ENCODE data around the gene CEMIP. TPM values are rescaled to one million over a fixed set of nuclear protein-coding genes. Genes with fewer than 3 reads are reported as not detected.
A peak's percentile ranks its signal among the peaks of the same experiment; 100 is the strongest.
"Not testable (repeated sequence)": the region's sequence is repeated elsewhere in the genome, so short reads cannot be mapped to it uniquely, and the experiment has no call there.

The CEMIP gene
- total RNA-seq, 1 experiment from 2014 or later, result 0.03 TPM

- no peak for DNase-seq (ENCODE audit: low read depth in 1 of 2, low spot score in 2 of 2)
- H3K4me3 ChIP-seq, result no peak overlapping the region
- H3K4me1 ChIP-seq (replicated peaks), result peaks cover 13% of the 10 kb centered on the region
- no peak overlapping the region for H3K27ac ChIP-seq
- H3K36me3 ChIP-seq, result peaks cover 6% of the 10 kb centered on the region
- H3K27me3 ChIP-seq (replicated peaks), result no peaks in the 10 kb centered on the region
- H3K9me3 ChIP-seq (replicated peaks), result no peaks in the 10 kb centered on the region
Measured at GRCh38 chr15:80950291-80951078, 171.3 kb downstream of the CEMIP start.

DNA sequence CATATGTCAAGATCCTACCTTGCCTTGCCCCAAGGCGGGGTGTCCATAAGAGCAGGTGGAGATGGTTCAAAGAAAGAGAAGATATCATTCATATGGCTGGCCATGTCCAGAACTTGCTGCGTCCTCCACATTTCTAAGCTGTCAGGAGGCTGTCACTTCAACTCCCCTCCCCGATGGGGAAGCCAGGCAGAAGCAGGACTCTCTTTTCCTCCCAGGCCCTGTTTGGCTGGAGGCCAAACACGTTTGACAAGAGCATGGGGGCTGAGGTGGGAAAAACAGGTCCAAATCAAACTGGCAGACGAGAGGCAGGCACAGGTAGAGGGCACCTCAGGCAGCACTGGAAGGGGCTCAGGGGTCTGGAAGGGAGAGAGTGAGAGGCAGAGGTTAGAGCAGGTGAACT is 172.8 kb downstream of the CEMIP start:
- H3K27me3 ChIP-seq (replicated peaks), result no peaks in the 10 kb centered on the region
- H3K4me1 ChIP-seq (replicated peaks), result peaks cover 24% of the 10 kb centered on the region
- no peak overlapping the region for H3K27ac ChIP-seq
- H3K4me3 ChIP-seq, result no peak overlapping the region
- peaks cover 6% of the 10 kb centered on the region; the same call in 1 of the 2 replicates for H3K36me3 ChIP-seq
- no peak for DNase-seq (ENCODE audit: low read depth in 1 of 2, low spot score in 2 of 2)
- H3K9me3 ChIP-seq (replicated peaks), result no peaks in the 10 kb centered on the region

DNA sequence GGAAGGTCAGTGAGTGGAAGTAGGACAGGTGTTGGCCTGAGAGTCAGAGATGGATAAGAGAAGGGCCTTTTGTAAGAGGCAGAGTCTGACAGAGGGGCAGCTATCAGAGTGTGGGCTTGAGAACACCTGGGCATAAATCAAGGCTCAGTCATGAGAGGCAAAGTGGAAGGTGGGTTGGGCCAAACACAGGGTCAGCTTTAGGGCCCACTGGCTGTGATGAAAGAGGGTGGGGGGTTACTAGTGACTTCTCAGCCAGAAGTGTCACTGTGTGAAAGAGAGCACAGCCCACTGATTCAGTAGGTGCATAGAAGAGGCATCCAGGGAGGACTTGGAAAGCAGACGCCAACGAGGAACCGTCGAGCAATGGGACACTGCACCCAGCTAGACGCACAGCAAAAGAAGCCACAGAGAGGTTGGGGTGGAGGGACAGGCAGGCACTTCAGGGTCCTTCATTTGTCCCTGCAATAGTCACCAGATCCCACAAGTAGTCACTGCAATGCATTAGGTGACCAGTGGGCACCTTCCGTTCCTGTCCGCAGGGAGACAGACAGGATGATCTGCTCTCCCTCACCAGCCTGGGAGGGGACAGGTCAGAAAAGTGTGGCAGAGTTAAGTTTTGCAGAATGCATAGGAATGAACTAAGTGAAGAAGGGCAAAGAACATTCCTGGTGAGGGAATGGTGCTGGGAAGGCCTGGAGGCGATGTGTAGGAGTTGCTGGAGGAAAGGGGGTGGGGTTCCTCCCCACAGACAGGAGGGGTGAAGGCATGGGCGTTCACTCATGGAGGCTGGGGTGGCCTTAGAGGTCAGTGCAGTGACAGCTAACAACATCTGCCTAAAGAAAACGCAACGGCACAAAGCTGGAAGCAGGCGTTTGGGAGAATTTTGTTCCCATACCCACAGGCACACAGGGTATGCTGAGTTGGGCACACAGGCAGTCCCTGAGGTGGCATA is 174.1 kb downstream of the CEMIP start:
- DNase-seq (ENCODE audit: low read depth in 1 of 2, low spot score in 2 of 2), result no peak
- Histone ChIP-seq H3K27ac (no peak overlapping the region), H3K4me3 (no peak overlapping the region)

GRCh38 chr15:80953953-80954778 is 175.0 kb downstream of the CEMIP start:
- peak in 1 of 2 experiments; percentile 46 for DNase-seq (ENCODE audit: low read depth in 1 of 2, low spot score in 2 of 2)
- Histone ChIP-seq H3K36me3 (peaks cover 4% of the 10 kb centered on the region; the same call in 1 of the 2 replicates), H3K27me3 (replicated peaks) (no peaks in the 10 kb centered on the region), H3K4me3 (no peak overlapping the region), H3K9me3 (replicated peaks) (no peaks in the 10 kb centered on the region), H3K4me1 (replicated peaks) (peaks cover 24% of the 10 kb centered on the region), H3K27ac (no peak overlapping the region)

More for the DNA sequence above, 174.1 kb downstream of the CEMIP start:
- no peaks in the 10 kb centered on the region for H3K9me3 ChIP-seq (replicated peaks)
- peaks cover 4% of the 10 kb centered on the region; the same call in 1 of the 2 replicates for H3K36me3 ChIP-seq
- no peaks in the 10 kb centered on the region for H3K27me3 ChIP-seq (replicated peaks)
- peaks cover 24% of the 10 kb centered on the region for H3K4me1 ChIP-seq (replicated peaks)

GRCh38 chr15:80955571-80956452 is 176.6 kb downstream of the CEMIP start:
- not testable (repeated sequence) for H3K27ac ChIP-seq; H3K27me3 ChIP-seq (replicated peaks)

GRCh38 chr15:80957556-80957955 is 178.4 kb downstream of the CEMIP start:
- Histone ChIP-seq H3K4me1 (replicated peaks) (peaks cover 24% of the 10 kb centered on the region), H3K4me3 (no peak overlapping the region), H3K27ac (no peak overlapping the region), H3K36me3 (no peaks in the 10 kb centered on the region), H3K27me3 (replicated peaks) (no peaks in the 10 kb centered on the region), H3K9me3 (replicated peaks) (no peaks in the 10 kb centered on the region)
- DNase-seq (ENCODE audit: low read depth in 1 of 2, low spot score in 2 of 2), result no peak

More at GRCh38 chr15:80955571-80956452, 176.6 kb downstream of the CEMIP start:
- not testable (repeated sequence) for H3K36me3 ChIP-seq; H3K4me3 ChIP-seq; H3K9me3 ChIP-seq (replicated peaks)
- DNase-seq (ENCODE audit: low read depth in 1 of 2, low spot score in 2 of 2), result peak; percentile 82 to 84
- H3K4me1 ChIP-seq (replicated peaks), result peaks cover 24% of the 10 kb centered on the region

GRCh38 chr15:80957976-80958375 is 178.8 kb downstream of the CEMIP start:
- no peak overlapping the region for H3K4me3 ChIP-seq
- H3K27ac ChIP-seq, result no peak overlapping the region
- no peaks in the 10 kb centered on the region for H3K9me3 ChIP-seq (replicated peaks)
- H3K4me1 ChIP-seq (replicated peaks), result peaks cover 24% of the 10 kb centered on the region
- H3K36me3 ChIP-seq, result no peaks in the 10 kb centered on the region
- DNase-seq (ENCODE audit: low read depth in 1 of 2, low spot score in 2 of 2), result no peak
- no peaks in the 10 kb centered on the region for H3K27me3 ChIP-seq (replicated peaks)

DNA sequence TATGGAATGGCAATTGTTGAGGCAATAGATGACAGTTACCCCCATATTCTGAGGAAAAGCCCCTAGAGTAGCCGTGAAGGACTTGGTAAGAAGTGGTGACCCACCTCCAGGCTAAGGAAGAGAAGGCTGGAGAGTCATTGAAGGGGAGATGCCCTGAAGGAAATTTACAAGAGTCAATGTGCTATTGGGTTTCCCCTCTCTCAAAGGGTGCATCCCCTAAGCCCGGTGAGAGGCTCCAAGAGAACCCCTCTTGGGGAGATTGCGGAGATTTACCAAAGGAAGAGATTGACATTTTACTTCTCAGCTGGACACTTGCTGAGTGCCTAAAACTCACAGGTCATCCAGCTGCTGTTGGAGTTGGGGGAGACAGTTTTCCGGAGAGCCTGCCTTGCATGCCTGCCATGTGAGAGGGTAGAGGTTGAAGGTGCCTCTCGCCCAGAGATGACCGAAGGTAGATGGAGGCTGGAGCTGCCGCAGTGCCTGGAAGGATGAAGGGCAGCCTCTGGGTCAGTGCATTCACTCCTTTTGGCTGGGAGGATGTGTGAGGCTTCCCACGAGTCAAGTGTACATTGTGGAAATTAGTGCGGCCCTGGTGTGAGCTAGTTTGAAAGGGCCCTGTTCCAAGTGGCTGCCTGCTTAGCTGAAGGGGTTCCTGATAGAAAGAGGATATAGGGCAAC is 179.8 kb downstream of the CEMIP start:
- no peaks in the 10 kb centered on the region for H3K27me3 ChIP-seq (replicated peaks)
- H3K4me3 ChIP-seq, result no peak overlapping the region
- H3K36me3 ChIP-seq, result no peaks in the 10 kb centered on the region
- H3K9me3 ChIP-seq (replicated peaks), result no peaks in the 10 kb centered on the region
- H3K4me1 ChIP-seq (replicated peaks), result peaks cover 23% of the 10 kb centered on the region
- H3K27ac ChIP-seq, result no peak overlapping the region
- DNase-seq (ENCODE audit: low read depth in 1 of 2, low spot score in 2 of 2), result no peak

GRCh38 chr15:80965454-80965853 is 186.3 kb downstream of the CEMIP start:
- H3K27ac ChIP-seq; H3K36me3 ChIP-seq; H3K27me3 ChIP-seq (replicated peaks); H3K4me3 ChIP-seq; H3K4me1 ChIP-seq (replicated peaks); DNase-seq (ENCODE audit: low read depth in 1 of 2, low spot score in 2 of 2); H3K9me3 ChIP-seq (replicated peaks): not testable (repeated sequence)

GRCh38 chr15:80966431-80967197 is 187.4 kb downstream of the CEMIP start:
- H3K9me3 ChIP-seq (replicated peaks), result no peaks in the 10 kb centered on the region
- DNase-seq (ENCODE audit: low read depth in 1 of 2, low spot score in 2 of 2), result no peak
- no peaks in the 10 kb centered on the region for H3K27me3 ChIP-seq (replicated peaks)
- H3K4me1 ChIP-seq (replicated peaks), result 0 out of 2 replicates have a peak, but pooled peaks cover 6% of the 10 kb centered on the region
- H3K27ac ChIP-seq, result no peak overlapping the region
- H3K36me3 ChIP-seq, result peaks cover 7% of the 10 kb centered on the region; the same call in 1 of the 2 replicates
- no peak overlapping the region for H3K4me3 ChIP-seq

GRCh38 chr15:80967451-80967850 is 188.3 kb downstream of the CEMIP start:
- Histone ChIP-seq H3K4me1 (replicated peaks) (0 out of 2 replicates have a peak, but pooled peaks cover 6% of the 10 kb centered on the region), H3K4me3 (no peak overlapping the region), H3K27ac (no peak overlapping the region), H3K27me3 (replicated peaks) (no peaks in the 10 kb centered on the region), H3K36me3 (peaks cover 7% of the 10 kb centered on the region; the same call in 1 of the 2 replicates), H3K9me3 (replicated peaks) (no peaks in the 10 kb centered on the region)
- DNase-seq (ENCODE audit: low read depth in 1 of 2, low spot score in 2 of 2), result peak in 1 of 2 experiments; percentile 27

All from SJSA1 (cell line).